GM18909 (cell line): ENCODE measurements around the gene GRIA2.
"Not testable (repeated sequence)": the region's sequence is repeated elsewhere in the genome, so short reads cannot be mapped to it uniquely, and the experiment has no call there.

ENCODE experiments used
- ATAC-seq: cut with Tn5 transposase; IDR thresholded peaks from one replicate; pipeline ENCODE4 v1.9.1; 2021; ENCODE audit warnings: mild to moderate bottlenecking; ENCODE audit not compliant: unreplicated experiment, poor library complexity

GRIA2 gene

DNA sequence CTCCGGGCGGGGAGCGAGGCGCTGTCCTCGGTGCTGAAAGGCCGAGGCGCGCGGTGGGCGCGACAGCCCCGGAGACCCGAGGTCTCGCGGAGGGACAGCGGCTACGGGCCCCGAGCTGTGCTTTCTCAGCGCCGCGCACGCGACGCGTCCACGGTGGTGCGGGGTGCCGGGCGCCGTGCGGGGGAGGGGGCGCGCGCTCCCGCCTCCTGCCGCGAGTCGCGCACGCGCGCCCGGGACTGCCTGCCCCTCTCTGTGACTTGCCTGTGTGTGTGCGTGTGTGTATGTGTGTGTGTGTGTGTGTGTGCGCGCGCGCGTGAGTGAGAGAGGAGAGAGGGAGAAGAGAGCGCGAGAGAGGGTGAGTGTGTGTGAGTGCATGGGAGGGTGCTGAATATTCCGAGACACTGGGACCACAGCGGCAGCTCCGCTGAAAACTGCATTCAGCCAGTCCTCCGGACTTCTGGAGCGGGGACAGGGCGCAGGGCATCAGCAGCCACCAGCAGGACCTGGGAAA lies at the start of gene GRIA2:
Gene GRIA2, plus strand, starts transcription at position 358 of the 511 bp plus-strand sequence. CDS start 315 bp downstream, outside the sequence.
- ATAC-seq, result no peak

GRCh38 chr4:157172011-157172410 lies 48.5 kb upstream of the GRIA2 start:
- ATAC-seq, result no peak

- ATAC-seq, result not testable (repeated sequence)
These were observed 40.3 kb upstream of the GRIA2 start for GRCh38 chr4:157180268-157180667.

- ATAC-seq, result no peak
These were observed 36.2 kb upstream of the GRIA2 start for GRCh38 chr4:157184300-157184699.

DNA sequence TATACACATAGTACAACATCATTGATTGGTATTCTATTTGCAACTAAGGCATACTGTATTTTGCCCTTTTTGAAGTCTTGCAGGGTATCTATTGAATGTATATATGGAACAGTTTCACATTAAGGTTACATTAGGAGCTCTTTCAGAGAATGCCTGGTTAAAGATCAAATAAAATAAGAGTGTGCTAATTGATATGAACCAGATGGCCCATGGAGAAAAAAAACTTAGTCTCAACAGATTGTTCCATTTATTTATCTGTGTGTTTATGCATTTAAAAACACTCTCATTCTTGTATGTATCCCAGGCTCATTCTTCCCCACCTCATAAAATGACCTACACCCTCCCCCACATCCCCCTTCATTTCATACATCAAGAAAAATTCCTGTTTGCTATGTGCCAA lies 35.2 kb upstream of the GRIA2 start:
- no peak for ATAC-seq

GRCh38 chr4:157195374-157195773 lies 25.2 kb upstream of the GRIA2 start:
- no peak for ATAC-seq

DNA sequence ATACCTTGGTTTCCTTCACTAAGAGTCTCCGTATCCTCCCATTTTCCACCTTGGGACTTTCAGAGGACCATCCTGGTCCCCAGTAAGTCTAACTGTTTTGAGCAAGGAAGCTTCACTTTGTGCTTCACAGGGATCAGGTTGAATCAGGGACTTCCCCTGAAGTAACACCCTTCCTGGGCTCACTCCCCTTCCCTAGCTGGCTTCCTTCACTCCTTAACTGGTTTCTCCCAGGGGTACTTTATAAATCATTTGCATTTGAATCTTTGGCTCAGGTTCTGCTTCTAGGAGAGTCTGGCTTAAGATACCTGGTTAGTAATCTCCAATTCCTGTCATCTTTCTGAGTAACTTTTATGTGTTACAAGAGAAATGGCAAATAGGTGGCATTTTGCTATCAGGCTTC lies 24.5 kb upstream of the GRIA2 start:
- no peak for ATAC-seq

DNA sequence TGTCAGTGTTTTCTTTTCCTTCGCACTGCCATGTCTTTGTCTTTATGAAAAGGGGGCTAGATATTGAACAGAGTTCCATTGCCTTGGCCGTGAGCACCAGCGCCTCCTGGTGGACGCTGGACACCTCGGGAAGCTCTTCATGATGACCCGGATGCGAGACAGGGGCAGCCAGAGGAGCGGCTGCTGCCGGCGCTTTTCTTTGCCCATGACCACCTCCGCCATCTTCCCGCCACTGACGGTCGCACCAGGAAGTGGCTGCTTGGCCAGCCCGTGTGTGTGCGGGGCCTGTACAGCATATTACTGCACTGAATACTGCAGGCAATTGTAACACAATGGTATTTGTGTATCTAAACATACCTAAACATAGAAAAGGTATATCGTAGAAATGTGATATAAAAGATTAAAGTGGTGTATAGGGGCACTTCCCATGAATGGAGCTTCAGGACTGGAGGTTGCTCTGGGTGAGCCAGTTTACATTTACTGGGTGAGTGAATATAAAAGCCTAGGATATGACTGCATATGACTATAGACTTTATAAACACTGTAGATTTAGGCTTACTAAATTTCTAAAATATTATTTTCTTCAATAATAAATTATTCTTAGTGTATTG lies 15.8 kb upstream of the GRIA2 start:
- ATAC-seq, result peak; percentile 79

DNA sequence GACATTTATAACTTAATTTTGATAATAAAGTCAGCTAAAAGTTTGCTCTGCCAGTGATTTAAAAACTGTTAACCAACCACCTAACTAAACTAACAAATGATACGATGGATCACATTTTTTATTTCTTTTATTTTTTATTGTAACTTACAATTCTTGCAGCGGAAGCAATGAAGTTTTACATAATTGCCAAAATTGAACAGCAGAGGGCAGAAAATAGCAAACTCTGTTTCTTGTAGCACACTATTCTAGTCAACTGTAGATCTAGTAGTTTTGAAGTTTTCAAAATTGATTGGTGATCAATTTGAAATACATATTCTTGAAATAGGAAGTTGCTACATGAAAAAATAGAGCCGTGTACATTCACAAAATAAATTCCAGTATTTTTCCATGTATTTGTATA lies 2.8 kb upstream of the GRIA2 start:
- ATAC-seq, result no peak

- ATAC-seq, result no peak
These were observed 687 bp upstream of the GRIA2 start for GRCh38 chr4:157219711-157220370.

GRCh38 chr4:157221426-157221894 lies 932 bp downstream of the GRIA2 start:
- ATAC-seq, result no peak

DNA sequence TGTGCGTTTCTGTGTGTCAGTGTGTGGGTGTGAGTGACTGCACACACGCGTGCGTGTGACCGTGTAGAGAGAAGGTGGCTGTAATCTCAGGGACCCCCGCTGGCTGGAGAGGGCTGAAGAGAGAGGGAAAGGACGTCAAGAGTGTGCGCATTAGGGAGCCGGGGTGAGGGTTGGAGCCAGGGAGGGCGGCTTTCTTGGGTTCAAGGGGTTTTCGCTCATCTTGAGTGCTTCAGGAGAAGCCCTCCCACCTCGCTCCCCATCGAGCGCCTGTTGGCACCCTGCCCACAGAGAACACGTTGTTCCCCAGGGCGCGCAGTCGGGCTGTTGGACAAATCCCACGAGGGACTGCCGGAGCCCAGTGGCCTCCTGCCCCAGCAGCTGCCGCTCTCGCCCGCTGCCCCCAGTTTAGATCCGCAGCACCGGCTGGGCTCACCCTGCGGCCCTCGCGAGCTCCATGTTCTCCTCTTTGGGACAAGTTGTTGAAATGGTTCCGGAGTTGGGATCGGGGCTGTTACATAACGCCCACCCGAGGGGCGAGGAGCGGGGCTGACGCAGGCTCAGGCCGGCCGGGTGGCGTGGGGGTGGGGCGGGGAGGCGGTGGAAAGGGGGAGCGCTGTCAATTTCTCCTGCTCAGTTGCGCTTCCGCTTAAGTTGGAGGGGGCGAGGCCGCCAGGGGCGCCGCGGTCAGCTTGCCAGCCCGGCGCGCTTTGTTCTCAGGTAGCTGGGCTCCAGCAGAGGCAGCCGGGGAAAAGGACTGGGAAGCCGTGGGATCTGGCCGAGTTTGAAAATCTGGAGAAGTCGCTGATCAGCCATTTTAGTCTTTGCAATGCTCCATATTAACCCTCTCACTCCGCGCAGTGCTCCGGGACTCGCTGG lies 1.6 kb downstream of the GRIA2 start:
- ATAC-seq, result no peak

GRCh38 chr4:157222771-157223160 lies 2.2 kb downstream of the GRIA2 start:
- ATAC-seq, result no peak

- ATAC-seq, result no peak
These were observed 2.9 kb downstream of the GRIA2 start for GRCh38 chr4:157223456-157223855.

DNA sequence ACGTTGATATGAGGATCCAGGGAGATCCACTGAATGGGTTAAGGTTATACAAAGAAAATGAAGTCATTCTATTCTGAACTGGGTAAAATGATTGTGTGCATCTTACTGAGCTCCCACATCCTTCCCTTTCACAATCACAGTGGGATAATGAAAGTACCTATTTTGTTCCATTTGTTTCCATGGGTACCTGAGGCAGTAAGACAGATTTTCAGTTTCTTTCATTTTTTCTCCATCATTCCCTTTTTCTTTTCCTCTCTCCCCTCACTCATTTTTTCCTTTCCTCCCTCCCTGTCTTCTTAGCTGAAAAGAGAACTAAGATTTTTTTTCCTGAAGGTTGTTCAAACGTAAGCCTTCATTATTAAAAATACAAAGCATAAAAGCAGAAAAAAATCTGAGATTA lies 4.6 kb downstream of the GRIA2 start:
- ATAC-seq, result no peak

DNA sequence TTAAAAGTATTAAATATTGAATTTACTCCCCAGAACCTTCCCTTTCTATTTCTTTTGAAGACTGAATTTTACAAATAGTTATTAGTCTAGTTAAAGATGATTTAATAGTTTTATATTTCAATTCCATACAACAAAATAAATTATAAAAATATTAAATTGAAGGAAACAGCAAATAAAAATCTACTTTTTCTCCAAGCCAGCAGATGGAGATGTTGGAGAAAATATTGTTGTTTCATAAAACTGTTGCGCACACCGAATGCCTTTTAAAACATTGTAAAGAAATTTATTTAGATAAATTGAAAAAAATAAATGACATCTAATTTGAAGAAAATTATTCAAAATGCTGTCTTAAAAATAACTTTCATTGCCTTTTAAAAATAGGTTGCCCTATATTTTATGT lies 5.5 kb downstream of the GRIA2 start:
- ATAC-seq, result no peak

- no peak for ATAC-seq
These were observed 6.1 kb downstream of the GRIA2 start for GRCh38 chr4:157226601-157227000.

- ATAC-seq, result no peak
These were observed 11.0 kb downstream of the GRIA2 start for GRCh38 chr4:157231525-157231924.

GRCh38 chr4:157242871-157243270 lies 22.3 kb downstream of the GRIA2 start:
- no peak for ATAC-seq

GRCh38 chr4:157244348-157244747 lies 23.8 kb downstream of the GRIA2 start:
- no peak for ATAC-seq

DNA sequence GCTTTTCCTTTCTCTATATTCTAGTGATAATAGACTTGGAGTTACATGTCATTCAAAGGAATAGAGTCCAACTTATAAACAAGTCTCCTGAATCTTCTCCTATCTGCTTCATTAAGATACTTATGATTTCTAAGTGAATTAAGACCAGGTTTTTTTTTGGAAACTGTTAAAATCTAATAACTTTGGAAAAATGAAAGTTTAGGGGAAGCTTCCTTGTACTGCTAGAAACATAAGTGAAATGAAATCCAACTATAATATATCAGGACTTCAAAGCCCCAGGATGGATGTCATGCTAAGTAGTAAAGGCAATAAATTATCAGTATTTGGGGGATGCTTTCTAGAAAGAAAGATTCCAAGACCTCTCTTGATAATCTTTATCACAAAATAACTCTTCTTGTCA lies 24.8 kb downstream of the GRIA2 start:
- ATAC-seq, result no peak
